Measurements from ENCODE around the gene FAM204A.

FAM204A gene

GRCh38 chr10:118341791-118342637 lies at the start of gene FAM204A:
FAM204A (minus strand) TSS chr10:118342324; CDS start chr10:118336415, 5,909 bp downstream.
- DNase-seq (ENCODE audit: low read depth), result peak; percentile 95

GRCh38 chr10:118383699-118384098 lies 41.6 kb upstream of the FAM204A start:
- DNase-seq (ENCODE audit: low read depth), result no peak

DNA sequence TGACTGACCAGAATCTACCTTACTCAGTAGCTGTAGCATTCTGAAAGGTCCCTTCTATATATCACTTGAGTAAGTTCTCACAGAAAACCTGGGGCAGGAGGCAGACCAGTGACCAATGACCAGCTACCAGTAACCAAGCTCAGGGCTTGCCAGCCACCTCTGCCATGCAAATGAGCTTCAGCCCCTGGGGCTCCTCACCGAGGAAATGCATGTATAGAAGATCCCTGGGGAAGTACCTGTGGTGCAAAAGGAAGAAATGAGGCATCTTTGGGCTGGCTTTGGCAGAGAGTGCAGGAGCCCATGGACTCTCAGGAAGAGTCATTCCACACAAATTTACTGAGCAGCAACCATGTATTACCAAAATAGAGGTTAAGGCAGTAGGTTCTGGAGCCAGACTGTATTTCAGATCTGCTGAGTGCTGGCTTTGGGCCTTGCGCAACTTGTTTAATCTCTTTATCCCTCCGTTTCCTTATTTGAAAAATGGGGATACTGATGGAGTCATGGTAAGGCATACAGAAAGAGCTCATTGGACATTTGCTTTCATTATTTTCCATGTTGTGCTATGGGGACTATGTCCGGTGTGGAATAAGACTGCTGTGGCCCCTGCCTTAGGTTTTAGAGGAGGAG lies 41.1 kb upstream of the FAM204A start:
- no peak for DNase-seq (ENCODE audit: low read depth)

- DNase-seq (ENCODE audit: low read depth), result no peak
These were observed 32.3 kb upstream of the FAM204A start for GRCh38 chr10:118374404-118374803.

DNA sequence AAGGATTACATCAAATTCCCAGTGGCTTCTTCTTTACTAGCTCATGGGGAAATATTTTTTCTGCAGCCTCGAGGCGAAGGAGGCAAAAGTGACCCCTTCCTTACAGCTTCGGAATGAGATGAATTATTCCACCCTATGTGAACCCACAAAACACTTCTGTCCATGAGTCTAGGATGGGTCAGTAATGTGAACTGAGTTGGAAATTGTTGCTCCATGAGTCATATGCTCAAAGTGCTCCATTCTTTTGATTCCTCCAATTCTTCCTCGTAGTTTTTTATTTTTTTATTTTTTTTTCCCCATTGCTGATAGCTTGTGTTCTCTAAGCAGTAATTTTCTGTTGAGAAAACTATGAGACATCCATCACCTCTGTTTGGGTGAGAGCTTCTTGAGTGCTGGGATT lies 31.7 kb upstream of the FAM204A start:
- no peak for DNase-seq (ENCODE audit: low read depth)

DNA sequence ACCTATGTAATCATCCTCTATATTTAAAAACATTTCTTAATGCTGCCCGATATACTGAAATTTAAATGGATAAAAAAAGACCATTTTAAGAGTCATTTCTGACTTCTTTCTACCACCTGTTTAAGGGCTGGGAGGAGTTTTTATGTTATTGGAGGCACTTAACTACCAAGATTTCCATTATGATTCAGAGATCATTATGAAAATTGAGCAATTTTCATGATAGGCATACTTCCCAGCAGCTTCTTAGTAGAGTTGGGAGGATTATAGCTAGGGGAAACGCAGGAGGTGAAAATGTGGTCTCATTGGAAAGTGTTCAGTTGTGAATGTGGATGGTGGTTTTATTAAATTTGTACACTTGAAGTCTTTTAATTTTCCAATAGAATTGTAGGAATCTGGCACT lies 28.4 kb upstream of the FAM204A start:
- DNase-seq (ENCODE audit: low read depth), result no peak

DNA sequence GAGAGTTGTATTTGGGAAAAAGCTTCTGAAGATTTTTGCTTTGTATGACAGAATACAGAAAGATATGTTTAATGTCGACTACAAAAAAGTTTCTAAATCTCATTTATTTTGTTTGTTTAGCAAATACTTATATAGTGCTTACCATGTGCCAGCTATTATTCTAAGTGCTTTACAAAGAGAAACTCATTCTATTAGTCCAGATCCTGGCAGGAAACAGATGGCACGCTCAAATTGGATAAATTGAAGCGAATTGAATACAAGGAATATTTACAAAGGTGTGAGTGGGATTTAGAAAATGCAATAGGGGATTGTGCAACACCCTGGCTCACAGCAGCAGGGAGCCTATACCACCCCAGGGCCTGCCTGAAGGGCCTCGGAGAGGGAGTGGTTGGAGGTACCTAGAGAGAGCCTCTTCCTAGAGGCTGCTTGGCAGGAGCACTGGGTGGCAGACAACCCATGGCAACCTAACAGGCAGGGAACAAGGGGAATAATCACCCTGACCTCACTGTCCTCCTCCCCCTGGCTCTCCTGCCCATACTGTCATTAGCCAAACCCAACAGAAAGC lies 27.6 kb upstream of the FAM204A start:
- no peak for DNase-seq (ENCODE audit: low read depth)

- no peak for DNase-seq (ENCODE audit: low read depth)
These were observed 23.6 kb upstream of the FAM204A start for GRCh38 chr10:118365702-118366101.

DNA sequence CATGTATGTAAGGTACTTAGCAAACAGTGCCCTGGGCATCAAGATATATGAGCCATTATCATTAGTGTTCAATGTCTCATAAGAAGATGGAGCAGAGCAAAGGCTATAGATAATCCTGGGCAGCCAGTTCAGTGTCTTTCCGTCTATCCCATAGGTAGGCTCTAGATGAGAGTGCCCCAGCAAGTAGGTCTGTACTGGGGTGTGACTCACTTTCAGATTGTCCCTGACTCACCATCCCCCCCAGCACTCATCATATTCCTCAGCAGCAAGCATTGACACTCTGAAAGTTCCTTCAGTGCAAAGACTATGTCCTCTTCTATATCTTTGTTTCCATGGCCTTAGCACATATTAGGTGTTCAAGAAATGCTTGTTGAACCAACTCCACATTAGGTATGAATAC lies 20.0 kb upstream of the FAM204A start:
- DNase-seq (ENCODE audit: low read depth), result no peak

- DNase-seq (ENCODE audit: low read depth), result no peak
These were observed 16.2 kb upstream of the FAM204A start for GRCh38 chr10:118358327-118358726.

DNA sequence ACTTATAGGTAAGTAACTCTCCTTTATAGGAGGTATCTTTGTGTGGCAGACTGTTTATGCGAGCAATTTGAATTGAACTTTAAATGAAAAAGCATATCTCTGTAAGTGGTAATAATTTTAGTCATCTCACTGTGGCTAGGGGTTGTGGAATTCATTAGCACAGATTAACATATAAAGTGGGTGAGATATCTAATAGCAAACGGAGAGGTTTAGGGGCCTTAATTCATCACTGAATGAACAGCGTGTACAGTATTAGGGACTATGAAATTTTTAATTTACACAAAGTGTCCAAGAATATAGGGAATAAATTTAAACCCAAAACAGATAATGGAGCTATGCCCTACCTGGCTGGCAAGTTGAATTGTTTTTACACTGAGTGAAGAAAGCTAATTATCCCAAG lies 15.7 kb upstream of the FAM204A start:
- no peak for DNase-seq (ENCODE audit: low read depth)

GRCh38 chr10:118356628-118357027 lies 14.5 kb upstream of the FAM204A start:
- no peak for DNase-seq (ENCODE audit: low read depth)

GRCh38 chr10:118355234-118355633 lies 13.1 kb upstream of the FAM204A start:
- DNase-seq (ENCODE audit: low read depth), result no peak

DNA sequence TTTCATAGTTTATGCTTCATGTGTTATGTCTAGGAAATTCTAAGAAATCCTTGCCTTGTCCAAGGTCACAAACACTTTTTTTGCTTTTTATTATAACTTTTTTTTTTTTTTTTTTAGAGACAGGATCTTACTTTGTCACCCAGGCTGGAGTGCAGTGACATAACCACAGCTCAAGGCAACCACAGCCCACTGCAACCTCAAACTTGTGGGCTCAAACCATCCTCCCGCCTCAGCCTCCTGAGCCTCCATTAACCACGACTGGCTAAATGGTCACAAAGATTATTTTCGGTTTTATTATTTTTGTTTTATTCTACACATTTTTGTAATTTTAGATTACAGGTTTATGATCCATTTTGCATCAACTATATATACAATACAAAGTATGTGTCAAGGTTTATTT lies 7.1 kb upstream of the FAM204A start:
- no peak for DNase-seq (ENCODE audit: low read depth)

GRCh38 chr10:118343549-118343948 lies 1.4 kb upstream of the FAM204A start:
- DNase-seq (ENCODE audit: low read depth), result no peak

GRCh38 chr10:118343115-118343514 lies 991 bp upstream of the FAM204A start:
- DNase-seq (ENCODE audit: low read depth), result no peak

DNA sequence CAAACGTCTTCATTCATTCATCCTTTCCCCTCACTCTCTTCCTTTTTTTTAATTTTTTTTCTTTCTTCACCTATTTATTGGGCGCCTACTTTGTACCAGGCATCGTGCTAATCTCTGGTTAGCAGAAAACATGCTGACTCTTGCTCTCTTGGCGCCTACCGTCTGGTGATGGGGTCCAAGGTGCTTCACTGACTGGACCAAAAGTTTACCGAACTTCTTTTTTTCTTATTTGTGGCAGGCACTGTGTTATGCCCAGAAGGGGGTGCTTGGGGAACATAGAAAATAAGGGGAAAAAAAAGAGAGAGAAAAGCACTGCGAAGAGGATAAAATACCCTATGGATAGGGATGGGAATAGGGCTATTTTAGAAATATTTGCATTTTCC lies 505 bp upstream of the FAM204A start:
- no peak for DNase-seq (ENCODE audit: low read depth)

DNA sequence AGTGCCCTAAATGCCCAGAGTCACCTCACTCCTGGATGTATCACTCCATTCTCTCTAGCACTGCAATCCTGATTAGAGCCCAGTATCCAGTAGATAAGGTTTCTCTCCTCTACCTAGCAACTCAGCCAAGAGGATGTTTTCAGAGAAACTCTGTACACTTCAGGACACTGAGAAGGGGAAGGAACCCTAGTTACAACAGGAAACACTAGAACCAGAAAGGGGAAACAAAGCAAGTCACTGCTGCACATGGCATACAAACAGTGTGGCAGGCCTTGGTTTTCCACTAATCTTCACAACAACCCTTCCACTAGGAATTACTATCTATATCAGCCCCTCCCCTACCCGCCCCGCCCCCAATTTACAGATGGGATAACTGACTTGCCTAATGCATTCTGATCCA lies 1.6 kb downstream of the FAM204A start:
- no peak for DNase-seq (ENCODE audit: low read depth)

DNA sequence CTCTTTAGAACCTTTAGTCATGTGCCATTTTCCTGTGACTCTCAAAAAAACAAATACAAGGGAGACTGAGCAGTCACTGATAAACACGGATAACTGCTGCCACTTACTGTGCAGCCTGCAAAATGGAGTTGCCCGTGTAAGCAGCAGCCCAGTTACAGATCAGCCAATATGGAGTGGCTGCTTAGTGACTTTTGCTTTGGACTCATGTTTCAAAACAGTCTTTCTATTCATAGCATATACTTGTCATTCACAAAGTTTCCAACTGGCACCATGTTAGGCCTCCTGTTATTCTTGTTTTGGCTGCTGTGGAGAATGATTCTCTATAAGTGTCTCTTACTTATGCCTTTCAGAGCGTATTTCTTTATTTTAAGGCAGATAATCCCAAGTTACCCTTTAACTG lies 3.0 kb downstream of the FAM204A start:
- no peak for DNase-seq (ENCODE audit: low read depth)

DNA sequence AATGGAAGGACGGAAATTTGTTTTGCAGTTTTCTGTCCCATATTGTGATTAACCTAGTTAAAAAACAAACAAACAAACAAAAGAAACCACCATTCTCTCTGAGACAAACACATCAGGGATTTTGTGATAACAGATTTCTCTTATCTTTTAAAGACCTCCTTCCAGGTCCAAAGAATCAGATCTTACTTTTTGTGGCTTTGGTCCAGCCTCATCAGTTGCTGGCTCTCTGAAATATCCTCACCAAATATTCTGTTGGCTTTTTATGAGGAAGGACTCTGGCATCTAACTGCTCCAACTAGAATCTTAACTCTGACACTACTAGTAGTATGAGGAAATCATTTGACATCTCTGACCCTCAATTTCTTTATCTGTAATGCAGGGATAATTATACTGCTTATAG lies 4.8 kb downstream of the FAM204A start:
- no peak for DNase-seq (ENCODE audit: low read depth)

DNA sequence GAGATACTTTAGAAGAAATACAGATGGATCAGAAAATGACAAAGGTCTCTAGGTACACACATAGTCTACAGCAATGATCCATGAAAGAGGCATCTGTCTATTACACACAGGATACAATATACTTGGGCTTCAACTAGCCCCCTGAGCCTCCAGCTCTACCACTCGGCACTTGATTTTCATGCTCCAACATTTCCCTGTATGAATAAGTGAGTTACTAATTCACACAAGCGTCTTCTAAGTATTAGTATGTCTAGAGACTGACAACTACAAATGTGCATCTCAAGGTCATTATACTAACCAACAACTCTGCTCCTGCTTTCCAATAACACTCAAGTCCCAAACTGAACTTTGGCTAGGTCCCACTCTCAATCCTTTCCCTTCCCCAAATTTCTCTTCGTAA lies 8.3 kb downstream of the FAM204A start:
- DNase-seq (ENCODE audit: low read depth), result no peak

GRCh38 chr10:118332948-118333710 lies 9.0 kb downstream of the FAM204A start:
- no peak for DNase-seq (ENCODE audit: low read depth)

DNA sequence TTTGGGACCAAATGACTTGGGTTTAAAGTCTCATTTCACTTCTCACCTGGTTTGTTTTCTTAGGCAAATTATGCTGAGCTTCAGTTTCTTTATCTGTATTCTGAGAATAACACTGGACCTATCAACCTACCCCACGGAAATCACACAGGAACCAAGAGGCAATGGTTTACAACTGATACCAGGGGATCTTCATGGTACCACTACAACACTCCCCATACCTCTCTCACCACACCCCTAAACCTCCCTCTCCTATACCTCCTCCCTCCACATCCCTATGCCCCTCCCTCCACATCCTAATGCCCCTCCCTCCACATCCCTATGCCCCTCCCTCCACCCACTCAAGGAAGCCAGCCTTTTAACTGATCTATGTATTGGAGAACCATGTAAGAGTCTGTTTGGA lies 9.9 kb downstream of the FAM204A start:
- no peak for DNase-seq (ENCODE audit: low read depth)

All from activated T-cell treated with anti-CD3 and anti-CD28 coated beads for 1 hour (primary cell).